CD14-positive monocyte (primary cell): Measurements from ENCODE around the gene PAQR9. TPM values are rescaled to one million over a fixed set of nuclear protein-coding genes. Genes with fewer than 3 reads are reported as not detected.

ENCODE experiments used
- DNase-seq, 3 donors: peaks; one replicate each; pipeline ENCODE4 v3.0.0-alpha.2; 2011 to 2022
- H2AFZ ChIP-seq: 2 replicates; pipeline ENCODE4 v1.6.0; 2012; ENCODE audit warnings: mild to moderate bottlenecking, low read depth, low read length, inconsistent platforms; ENCODE audit not compliant: insufficient read depth, poor library complexity, severe bottlenecking
- H3K27ac ChIP-seq, 2 donors: 1 replicate in 1 of 2; 2 replicates in 1 of 2; pipeline ENCODE4 v1.5.1; 2012 to 2013; ENCODE audit warnings: low read length in 2 of 2, control low read depth in 1 of 2, inconsistent platforms in 1 of 2, low read depth in 1 of 2, mild to moderate bottlenecking in 1 of 2
- H3K27me3 ChIP-seq, 2 donors: one replicate each; pipeline versions ENCODE4 v1.6.0 to v1.6.1; 2011 to 2013; ENCODE audit warnings: low read length in 2 of 2; ENCODE audit not compliant: control insufficient read depth in 2 of 2, insufficient read depth in 2 of 2
- H3K36me3 ChIP-seq, 2 donors: replicated peaks in 1 of 2; 1 replicate in 1 of 2; 2 replicates in 1 of 2; pipeline versions ENCODE4 v1.5.1 to v1.6.1; 2012 to 2013; ENCODE audit warnings: low read length in 2 of 2, control low read depth in 1 of 2, inconsistent platforms in 1 of 2, mild to moderate bottlenecking in 1 of 2; ENCODE audit not compliant: insufficient read depth in 2 of 2, control insufficient read depth in 1 of 2
- H3K4me1 ChIP-seq, 2 donors: 1 replicate in 1 of 2; 2 replicates in 1 of 2; pipeline versions ENCODE4 v1.5.1 to v1.6.1; 2012 to 2013; ENCODE audit warnings: low read length in 2 of 2, control low read depth in 1 of 2, inconsistent platforms in 1 of 2, mild to moderate bottlenecking in 1 of 2, moderate library complexity in 1 of 2; ENCODE audit not compliant: insufficient read depth in 2 of 2, control insufficient read depth in 1 of 2
- H3K4me2 ChIP-seq: replicated peaks from 2 replicates; pipeline ENCODE3; 2012; ENCODE audit warnings: low read length, moderate library complexity, mild to moderate bottlenecking; ENCODE audit not compliant: poor library complexity, severe bottlenecking; ENCODE audit errors: extremely low read depth
- H3K4me3 ChIP-seq, 3 experiments: fragments of 200-600 bp in 1 of 3; sonication (generic) in 1 of 3; replicated peaks in 1 of 3; 1 replicate in 2 of 3; 2 replicates in 1 of 3; pipeline ENCODE4 v1.5.1; 2011 to 2013; ENCODE audit warnings: low read length in 3 of 3, mild to moderate bottlenecking in 3 of 3, control low read depth in 2 of 3, low read depth in 2 of 3, inconsistent platforms in 1 of 3, moderate library complexity in 1 of 3
- H3K79me2 ChIP-seq: 2 replicates; pipeline ENCODE4 v1.6.0; 2012; ENCODE audit warnings: mild to moderate bottlenecking, control low read depth, inconsistent platforms, low read length, moderate library complexity; ENCODE audit not compliant: insufficient read depth
- H3K9ac ChIP-seq: 2 replicates; pipeline ENCODE4 v1.6.0; 2017; ENCODE audit warnings: low read length, mild to moderate bottlenecking; ENCODE audit not compliant: insufficient read depth, poor library complexity, severe bottlenecking
- H3K9me3 ChIP-seq, 2 donors: replicated peaks in 1 of 2; 1 replicate in 1 of 2; 2 replicates in 1 of 2; pipeline versions ENCODE4 v1.5.1 to v1.6.1; 2012 to 2013; ENCODE audit warnings: low read length in 2 of 2, control low read depth in 1 of 2; ENCODE audit not compliant: control insufficient read depth in 1 of 2, insufficient read depth in 1 of 2
- H4K20me1 ChIP-seq: 2 replicates; pipeline ENCODE4 v1.6.0; 2012; ENCODE audit warnings: mild to moderate bottlenecking, low read length, control low read depth, moderate library complexity; ENCODE audit not compliant: insufficient read depth
- H3K27ac Mint-ChIP-seq, 7 donors: one replicate each; pipeline ENCODE4 v1.8.0; 2020; ENCODE audit warnings: mild to moderate bottlenecking in 7 of 7, mixed read lengths in 7 of 7, moderate library complexity in 6 of 7, inconsistent platforms in 2 of 7
- H3K27me3 Mint-ChIP-seq, 3 donors: one replicate each; pipeline ENCODE4 v1.8.0; 2021 to 2022; ENCODE audit warnings: low read depth in 3 of 3, mild to moderate bottlenecking in 3 of 3, mixed read lengths in 3 of 3, moderate library complexity in 3 of 3, inconsistent platforms in 1 of 3
- H3K36me3 Mint-ChIP-seq, 2 donors: one replicate each; pipeline ENCODE4 v1.8.0; 2020; ENCODE audit warnings: mixed read lengths in 2 of 2, inconsistent platforms in 1 of 2, mild to moderate bottlenecking in 1 of 2
- H3K4me1 Mint-ChIP-seq: one replicate; pipeline ENCODE4 v1.8.0; 2020; ENCODE audit warnings: mild to moderate bottlenecking, mixed read lengths
- H3K4me3 Mint-ChIP-seq, 2 donors: one replicate each; pipeline ENCODE4 v1.8.0; 2020; ENCODE audit warnings: mild to moderate bottlenecking in 2 of 2, mixed read lengths in 2 of 2, moderate library complexity in 1 of 2
- H3K9me3 Mint-ChIP-seq, 7 donors: one replicate each; pipeline ENCODE4 v1.8.0; 2020 to 2022; ENCODE audit warnings: mixed read lengths in 7 of 7, mild to moderate bottlenecking in 6 of 7, moderate library complexity in 6 of 7, inconsistent platforms in 2 of 7
- CTCF ChIP-seq: fragments of 200-600 bp; IDR thresholded peaks from one replicate; pipeline ENCODE4 v1.8.0; 2022; ENCODE audit warnings: antibody characterized with exemption, mild to moderate bottlenecking
- WGBS: methylation state at CpG from one replicate; pipeline ENCODE4 v1.1.5; 2013; ENCODE audit warnings: missing lambda C conversion rate; ENCODE audit not compliant: insufficient coverage; 5-methylcytosine and 5-hydroxymethylcytosine counted together
- intact Hi-C, 2 donors: fragments of 100-400 bp; cut with micrococcal nuclease; formaldehyde crosslinking; loops; one replicate each; pipeline versions ENCODE4 v1.15.0 to v1.15.1; 2023
- polyA plus RNA-seq, 3 donors: library from polyadenylated mRNA; depleted of rRNA in 1 of 3; unstranded in 2 of 3; stranded (reverse) in 1 of 3; fragments of 300-500 nt in 2 of 3; fragments of >200 nt in 1 of 3; fragmentation: Illumina TruSeq in 2 of 3; gene quantifications; 1 replicate in 2 of 3; 2 replicates in 1 of 3; pipeline ENCODE4 v1.2.3, GENCODE V29; 2012 to 2021

PAQR9 gene
- polyA plus RNA-seq, 3 donors = not detected

DNA sequence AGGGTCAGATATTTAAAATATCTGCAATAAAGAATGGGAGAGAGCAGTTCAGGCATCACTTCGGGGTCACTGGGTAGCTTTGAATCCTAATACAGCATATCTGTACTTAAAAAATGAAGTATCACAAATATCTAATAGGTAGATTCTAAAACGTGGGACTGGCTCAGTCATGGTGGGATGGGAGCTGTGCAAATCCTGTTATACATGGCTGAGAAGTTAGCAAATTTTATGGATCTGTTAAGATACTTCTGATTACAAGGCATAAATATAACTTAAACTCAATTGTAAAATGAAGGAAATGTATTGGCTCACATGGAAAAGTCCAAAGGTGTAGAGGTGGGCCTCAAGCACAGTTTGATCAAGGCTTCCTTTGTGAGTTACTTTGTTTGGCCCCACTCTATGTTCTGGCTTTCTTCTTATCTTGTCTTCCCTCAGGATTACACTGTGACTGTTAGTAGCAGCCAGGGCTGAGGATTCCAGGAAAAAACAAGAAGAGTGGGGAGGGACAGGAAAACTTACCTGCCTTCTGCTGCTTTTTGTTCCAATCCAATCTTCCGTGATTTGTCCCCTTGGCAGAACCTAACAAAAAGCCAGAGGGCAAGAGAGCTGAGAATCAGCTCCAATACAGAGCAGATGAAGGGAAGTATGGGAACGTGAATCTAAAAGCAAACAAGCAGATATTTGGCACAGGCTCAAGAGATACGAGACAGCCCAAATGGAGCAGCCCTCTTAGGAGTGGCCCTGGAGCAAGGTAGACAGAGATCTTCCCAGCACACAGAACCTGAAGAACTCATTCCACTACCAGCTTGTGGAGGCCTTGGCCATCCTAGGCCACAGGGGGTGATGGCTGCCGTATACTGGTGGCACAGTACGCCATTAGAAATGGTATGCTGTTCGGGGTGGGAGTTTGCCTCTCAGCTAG is 10.9 kb downstream of the PAQR9 start:
- Histone ChIP-seq H3K79me2 (no peaks in the 10 kb centered on the region), H3K27me3 (peaks cover 29 to 31% of the 10 kb centered on the region in 2 donors), H3K27ac (no peak overlapping the region), H3K4me1 (peaks cover 0 to 3% of the 10 kb centered on the region in 2 donors), H3K4me3 (no peak overlapping the region), H3K4me2 (no peak overlapping the region), H2AFZ (no peak overlapping the region), H4K20me1 (no peaks in the 10 kb centered on the region), H3K36me3 (no peaks in the 10 kb centered on the region), H3K9me3 (no peaks in the 10 kb centered on the region), H3K9ac (no peak overlapping the region)
- peaks cover 0 to 10% (median 4%) of the 10 kb centered on the region in 7 donors for H3K9me3 Mint-ChIP-seq
- H3K36me3 Mint-ChIP-seq = no peaks in the 10 kb centered on the region
- peaks cover 3% of the 10 kb centered on the region for H3K4me1 Mint-ChIP-seq
- TF ChIP-seq CTCF = no peak
- H3K27ac Mint-ChIP-seq = no peak overlapping the region
- no peak for DNase-seq
- peaks cover 24 to 46% (median 28%) of the 10 kb centered on the region in 3 donors for H3K27me3 Mint-ChIP-seq
- 88% methylated on average over 1 of the region's 8 CpGs for WGBS
- no peak overlapping the region for H3K4me3 Mint-ChIP-seq
- intact Hi-C loops = no loop called here

- Histone ChIP-seq H3K9me3 (no peaks in the 10 kb centered on the region), H2AFZ (no peak overlapping the region), H3K27me3 (peaks cover 30 to 36% of the 10 kb centered on the region in 2 donors), H3K27ac (no peak overlapping the region), H3K4me2 (no peak overlapping the region), H3K4me1 (peaks cover 0 to 8% of the 10 kb centered on the region in 2 donors), H3K9ac (no peak overlapping the region), H3K79me2 (no peaks in the 10 kb centered on the region), H3K4me3 (no peak overlapping the region), H3K36me3 (no peaks in the 10 kb centered on the region), H4K20me1 (no peaks in the 10 kb centered on the region)
- Mint-ChIP-seq H3K9me3 (peaks cover 0 to 17% (median 7%) of the 10 kb centered on the region in 7 donors), H3K36me3 (no peaks in the 10 kb centered on the region), H3K4me3 (no peak overlapping the region), H3K27ac (no peak overlapping the region), H3K27me3 (peaks cover 31 to 48% (median 35%) of the 10 kb centered on the region in 3 donors), H3K4me1 (peaks cover 11% of the 10 kb centered on the region)
- WGBS = 95% methylated on average over 2 of the region's 2 CpGs
- TF ChIP-seq CTCF = no peak
- intact Hi-C loops = no loop called here
- DNase-seq = no peak
Measured at GRCh38 chr3:142951794-142952193, 11.7 kb downstream of the PAQR9 start.
